HepG2 (cell line): Measurements from ENCODE around the gene ELF1. TPM values are rescaled to one million over a fixed set of nuclear protein-coding genes. Genes with fewer than 3 reads are reported as not detected.
A peak's percentile ranks its signal among the peaks of the same experiment; 100 is the strongest.

Experiments used
- ATAC-seq: fragments of 200-7000 bp; cut with Tn5 transposase; 3 replicates; pipeline ENCODE4 v1.9.1; 2020; ENCODE audit warnings: mild to moderate bottlenecking, moderate library complexity
- BruUV-seq: library from RNA; stranded (reverse); fragments of 400-500 nt; replicated peaks from 2 replicates; lab custom pipeline; 2021; lab: Mats Ljungman, UMichigan
- CTCF ChIA-PET: fragments of 300-600 bp; formaldehyde crosslinking; extraction: SDS; loops from one replicate; lab custom pipeline; 2021; ENCODE audit warnings: low total read pairs, inconsistent platforms, low intra/inter-chr PET ratio; lab: Yijun Ruan, JAX
- POLR2A ChIA-PET: fragments of 350-600 bp; sonication (Branson Sonifier 250); formaldehyde crosslinking; loops from one replicate; lab custom pipeline; 2020; ENCODE audit warnings: antibody characterized with exemption, inconsistent platforms; lab: Yijun Ruan, JAX
- DNase-seq: peaks from one replicate; pipeline ENCODE4 v3.0.0-alpha.2; 2015; ENCODE audit warnings: low spot score
- FAIRE-seq: peaks from 3 replicates; lab custom pipeline; 2011; peaks lifted over from hg19 to GRCh38; lab: Jason Lieb, UNC
- H2AFZ ChIP-seq: one replicate; pipeline ENCODE4 v1.6.1; 2011; ENCODE audit warnings: low read length, inconsistent platforms
- H3K27ac ChIP-seq: fragments of 300-600 bp; 3 replicates; pipeline ENCODE4 v1.8.0; 2011; ENCODE audit warnings: mixed run types, mild to moderate bottlenecking, mixed read lengths, low read length, inconsistent platforms; ENCODE audit not compliant: insufficient read depth; ENCODE audit errors: extremely low read length
- H3K27me3 ChIP-seq, 2 experiments: fragments of 200-600 bp in 1 of 2; 2 replicates in 1 of 2; 3 replicates in 1 of 2; pipeline versions ENCODE4 v1.6.0 to v1.8.0; 2011; ENCODE audit warnings: low read length in 2 of 2, mild to moderate bottlenecking in 2 of 2, moderate library complexity in 2 of 2, inconsistent platforms in 1 of 2; ENCODE audit not compliant: insufficient read depth in 2 of 2, control insufficient read depth in 1 of 2
- H3K36me3 ChIP-seq, 2 experiments: fragments of 200-600 bp in 1 of 2; replicated peaks in 1 of 2; 2 replicates in 1 of 2; 3 replicates in 1 of 2; pipeline versions ENCODE4 v1.5.1 to v1.8.0; 2011; ENCODE audit warnings: low read length in 2 of 2, inconsistent platforms in 1 of 2; ENCODE audit not compliant: insufficient read depth in 2 of 2, control insufficient read depth in 1 of 2
- H3K4me1 ChIP-seq: 2 replicates; pipeline ENCODE4 v1.5.1; 2012; ENCODE audit warnings: low read length, inconsistent platforms; ENCODE audit not compliant: insufficient read depth
- H3K4me2 ChIP-seq: 2 replicates; pipeline ENCODE4 v1.6.0; 2011; ENCODE audit warnings: low read depth, low read length, inconsistent platforms
- H3K4me3 ChIP-seq, 3 experiments: fragments of 200-600 bp in 1 of 3; sonication (generic), shearing (Covaris generic) in 1 of 3; replicated peaks in 1 of 3; 2 replicates each; pipeline ENCODE4 v1.5.1; 2011 to 2016; ENCODE audit warnings: low read length in 3 of 3, inconsistent platforms in 2 of 3, low read depth in 2 of 3, mild to moderate bottlenecking in 2 of 3, control low read depth in 1 of 3, mixed read lengths in 1 of 3; ENCODE audit not compliant: insufficient read depth in 1 of 3
- H3K79me2 ChIP-seq: one replicate; pipeline ENCODE4 v1.6.1; 2011; ENCODE audit warnings: low read length, inconsistent platforms; ENCODE audit not compliant: insufficient read depth
- H3K9ac ChIP-seq: 2 replicates; pipeline ENCODE4 v1.6.0; 2011; ENCODE audit warnings: mild to moderate bottlenecking, low read depth, low read length, inconsistent platforms; ENCODE audit not compliant: insufficient read depth
- H3K9me3 ChIP-seq: 2 replicates; pipeline ENCODE4 v1.5.1; 2012; ENCODE audit warnings: mild to moderate bottlenecking, low read length
- H4K20me1 ChIP-seq: 2 replicates; pipeline ENCODE4 v1.6.0; 2011; ENCODE audit warnings: inconsistent platforms, mild to moderate bottlenecking, low read length, moderate library complexity; ENCODE audit not compliant: insufficient read depth
- MTF1 ChIP-seq: sonication (generic); formaldehyde crosslinking; IDR thresholded peaks from 2 replicates; pipeline ENCODE4 v1.5.0; 2020; ENCODE audit warnings: missing genetic modification reagents
- NONO ChIP-seq, 2 experiments: fragments of 450-650 bp in 1 of 2; sonication (generic) in 1 of 2; formaldehyde crosslinking in 1 of 2; IDR thresholded peaks in 1 of 2; conservative IDR thresholded peaks in 1 of 2; 2 replicates each; pipeline versions ENCODE4 v1.6.1 to v1.8.0; 2017 to 2022; ENCODE audit warnings: mild to moderate bottlenecking in 1 of 2, missing genetic modification reagents in 1 of 2, moderate library complexity in 1 of 2
- RBM22 ChIP-seq: fragments of 200-400 bp; formaldehyde crosslinking; optimal IDR thresholded peaks from 2 replicates; pipeline ENCODE3; 2017; ENCODE audit warnings: mild to moderate bottlenecking, low read length, moderate library complexity
- TAF1 ChIP-seq: sonication (generic); formaldehyde crosslinking; IDR thresholded peaks from 2 replicates; pipeline ENCODE4 v1.4.0; 2020; ENCODE audit warnings: missing genetic modification reagents
- WGBS: methylation state at CpG from one replicate; pipeline ENCODE4 v1.1.6; 2017; ENCODE audit warnings: low lambda C conversion rate; 5-methylcytosine and 5-hydroxymethylcytosine counted together
- in situ Hi-C: cut with HindIII; loops from 2 replicates; pipeline ENCODE4 v1.10.0; 2017; ENCODE audit warnings: low pct_unique_long_range_greater_than_20kb; ENCODE audit not compliant: extremely low pct_ligation_motif_present
- intact Hi-C: fragments of 100-400 bp; cut with micrococcal nuclease; formaldehyde crosslinking; loops from one replicate; pipeline ENCODE4 v1.10.0; 2022; ENCODE audit not compliant: unreplicated experiment
- polyA plus RNA-seq, 8 experiments: library from polyadenylated mRNA; depleted of rRNA in 3 of 8; stranded (reverse) in 7 of 8; unstranded in 1 of 8; fragments of >200 nt; fragmentation: Illumina TruSeq in 4 of 8; extraction: Trizol in 4 of 8; gene quantifications; 2 replicates each; pipeline versions ENCODE4 v1.2.1 to v1.2.3, GENCODE V29; 2011 to 2016; ENCODE audit warnings: low read depth in 4 of 8, missing spikeins in 1 of 8, mixed read lengths in 1 of 8; ENCODE audit not compliant: insufficient read depth in 1 of 8
- total RNA-seq, 5 experiments: library from RNA; depleted of rRNA; stranded (reverse); fragments of >200 nt; fragmentation: Illumina TruSeq; extraction: Trizol; gene quantifications; 2 replicates each; pipeline ENCODE4 v1.2.3, GENCODE V29; 2016; ENCODE audit warnings: low read depth in 1 of 5

The ELF1 gene
- total and polyA plus RNA-seq, 2 of the 13 experiments (the other 11 are each of a cell fraction or from before 2014, with no cell fraction given) = 24.6 to 71.5 TPM

GRCh38 chr13:40946485-40946884, 72.6 kb downstream of the ELF1 start:
- peaks cover 20 to 61% of the 10 kb centered on the region in 2 experiments for H3K36me3 ChIP-seq
- ChIA-PET CTCF (no interaction called here), POLR2A (no interaction called here)
- no peak overlapping the region for H3K4me2 ChIP-seq
- H3K9ac ChIP-seq = no peak overlapping the region
- ATAC-seq (no peak), FAIRE-seq (no peak), DNase-seq (no peak)
- H3K4me3 ChIP-seq = no peak overlapping the region
- in situ Hi-C loops (no loop called here), intact Hi-C loops (no loop called here)
- H3K9me3 ChIP-seq = no peaks in the 10 kb centered on the region
- TF ChIP-seq MTF1 (CRISPR knock-in tag) (no peak), RBM22 (peak; percentile 71)
- no peaks in the 10 kb centered on the region for H3K4me1 ChIP-seq
- H3K27ac ChIP-seq = no peak overlapping the region
- H3K79me2 ChIP-seq = no peaks in the 10 kb centered on the region
- H4K20me1 ChIP-seq = no peaks in the 10 kb centered on the region
- WGBS = 89% methylated on average over 1 of the region's 1 CpG
- no peaks in the 10 kb centered on the region for H3K27me3 ChIP-seq
- no TSS peak for BruUV-seq
- H2AFZ ChIP-seq = no peak overlapping the region

GRCh38 chr13:40943073-40943472, 76.0 kb downstream of the ELF1 start:
- no TSS peak for BruUV-seq
- Histone ChIP-seq H3K9me3 (no peaks in the 10 kb centered on the region), H3K79me2 (no peaks in the 10 kb centered on the region), H3K4me3 (no peak overlapping the region), H3K36me3 (peaks cover 16 to 69% of the 10 kb centered on the region in 2 experiments), H3K9ac (no peak overlapping the region), H3K27me3 (no peaks in the 10 kb centered on the region), H2AFZ (no peak overlapping the region), H4K20me1 (no peaks in the 10 kb centered on the region), H3K4me2 (no peak overlapping the region), H3K4me1 (no peaks in the 10 kb centered on the region), H3K27ac (no peak overlapping the region)
- intact Hi-C loops (no loop called here), in situ Hi-C loops (no loop called here)
- DNase-seq = no peak
- ATAC-seq = no peak
- CTCF ChIA-PET = no interaction called here
- TF ChIP-seq NONO (IDR thresholded peaks at IDR 0.05) (no peak), NONO (CRISPR knock-in tag; conservative IDR thresholded peaks at IDR 0.05) (no peak), TAF1 (no peak)
- POLR2A ChIA-PET = no interaction called here
- FAIRE-seq = no peak
